SHP77 treated with DMSO at 0.1 percent for 48 hours (cell line): ENCODE data around the gene TLE1.
"Not testable (repeated sequence)": the region's sequence is repeated elsewhere in the genome, so short reads cannot be mapped to it uniquely, and the experiment has no call there.

Experiments used
- DNase-seq: peaks from one replicate; lab custom pipeline; 2025; lab: John Stamatoyannopoulos, UW

Gene TLE1

GRCh38 chr9:81689343-81690175 lies at the start of gene TLE1:
TLE1 (minus strand) TSS chr9:81689547; CDS start chr9:81688240, 1,307 bp downstream.
- peak; percentile 86 for DNase-seq

GRCh38 chr9:81737871-81738507 lies 48.6 kb upstream of the TLE1 start:
- no peak for DNase-seq

- not testable (repeated sequence) for DNase-seq
Measured at GRCh38 chr9:81730498-81730897, 41.2 kb upstream of the TLE1 start.

- no peak for DNase-seq
Measured at GRCh38 chr9:81729135-81729534, 39.8 kb upstream of the TLE1 start.

- no peak for DNase-seq
Measured at GRCh38 chr9:81724242-81724889, 35.0 kb upstream of the TLE1 start.

GRCh38 chr9:81722277-81722676 lies 32.9 kb upstream of the TLE1 start:
- DNase-seq, result no peak

- DNase-seq, result no peak
Measured at GRCh38 chr9:81720450-81721086, 31.2 kb upstream of the TLE1 start.

- DNase-seq, result no peak
Measured at GRCh38 chr9:81719972-81720371, 30.6 kb upstream of the TLE1 start.

GRCh38 chr9:81718244-81718643 lies 28.9 kb upstream of the TLE1 start:
- DNase-seq, result no peak

- no peak for DNase-seq
Measured at GRCh38 chr9:81717747-81718077, 28.4 kb upstream of the TLE1 start.

GRCh38 chr9:81717061-81717746 lies 27.9 kb upstream of the TLE1 start:
- DNase-seq, result no peak

- DNase-seq, result no peak
Measured at GRCh38 chr9:81716409-81716808, 27.1 kb upstream of the TLE1 start.

GRCh38 chr9:81705578-81705977 lies 16.2 kb upstream of the TLE1 start:
- no peak for DNase-seq

GRCh38 chr9:81694541-81694940 lies 5.2 kb upstream of the TLE1 start:
- DNase-seq, result no peak

- no peak for DNase-seq
Measured at GRCh38 chr9:81693671-81694378, 4.5 kb upstream of the TLE1 start.

GRCh38 chr9:81690251-81690851 lies 1.0 kb upstream of the TLE1 start:
- no peak for DNase-seq

GRCh38 chr9:81689093-81689342 lies 329 bp downstream of the TLE1 start:
- not testable (repeated sequence) for DNase-seq

GRCh38 chr9:81688262-81689092 lies 870 bp downstream of the TLE1 start:
- DNase-seq, result not testable (repeated sequence)

- no peak for DNase-seq
Measured at GRCh38 chr9:81687521-81688261, 1.7 kb downstream of the TLE1 start.
